ENCODE measurements around the gene SMOC2. TPM values are rescaled to one million over a fixed set of nuclear protein-coding genes. Genes with fewer than 3 reads are reported as not detected.

Gene SMOC2
- total RNA-seq, 1 experiment from 2014 or later, result 0.42 TPM

DNA sequence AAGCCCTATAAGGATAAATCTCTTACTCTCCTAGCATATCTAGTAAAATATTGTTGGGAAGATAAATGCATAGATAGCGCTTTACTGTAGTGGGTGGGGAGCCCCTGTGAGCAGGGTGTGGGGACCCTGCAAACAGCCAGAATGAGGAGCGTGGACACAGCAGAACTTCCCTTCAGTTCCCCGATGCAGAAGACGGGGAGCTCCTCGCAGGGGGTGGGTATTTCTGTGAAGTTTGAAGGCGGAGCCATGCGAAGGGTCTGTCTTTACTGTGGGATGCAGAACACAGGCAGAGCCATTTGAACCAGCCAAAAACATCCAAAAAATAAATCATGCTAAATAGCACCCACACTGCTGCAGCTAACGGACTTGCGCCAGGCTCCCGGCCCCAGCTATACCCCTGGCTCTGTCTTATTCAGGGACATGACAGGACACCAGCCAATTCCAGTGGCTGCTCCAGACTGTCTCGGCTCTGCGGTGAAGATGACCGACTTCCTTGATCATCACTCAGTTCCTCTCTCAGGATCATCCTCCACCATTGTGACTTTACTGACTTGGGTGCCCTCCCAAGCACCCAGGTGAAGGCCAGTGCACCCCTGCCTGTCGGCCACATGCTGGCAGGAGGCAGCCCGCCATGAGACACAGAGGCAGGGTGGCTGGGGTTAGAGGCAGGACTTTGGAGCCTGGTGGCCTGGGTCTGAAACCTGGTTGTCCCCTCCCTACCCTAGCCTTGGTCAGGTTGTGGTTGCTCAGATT is 134.5 kb downstream of the SMOC2 start:
- BruUV-seq (replicated peaks), result no TSS peak
- Histone ChIP-seq H3K9ac (ENCODE audit: low read length) (no peak overlapping the region), H3K79me2 (ENCODE audit: insufficient read depth, low read length) (no peaks in the 10 kb centered on the region), H3K4me1 (ENCODE audit: control insufficient read depth in 1 of 2, insufficient read depth in 2 of 2, low read length in 2 of 2) (peaks cover 0 to 4% of the 10 kb centered on the region in 2 experiments; a peak in 1 of 4 replicates), H3K9me2 (ENCODE audit: insufficient read depth) (no peaks in the 10 kb centered on the region), H3K27me3 (ENCODE audit: insufficient read depth, low read length) (no peaks in the 10 kb centered on the region), H4K20me1 (ENCODE audit: insufficient read depth) (no peaks in the 10 kb centered on the region), H2AFZ (ENCODE audit: low read depth, low read length, poor library complexity, severe bottlenecking) (no peak overlapping the region), H3K27ac (ENCODE audit: low read depth, low read length) (no peak overlapping the region), H3K36me3 (ENCODE audit: control insufficient read depth in 1 of 2, insufficient read depth in 2 of 2, low read length in 2 of 2) (no peaks in the 10 kb centered on the region), H3K9me3 (ENCODE audit: control insufficient read depth in 1 of 2, insufficient read depth in 1 of 2, low read depth in 1 of 2, low read length in 2 of 2) (no peaks in the 10 kb centered on the region), H3K4me3 (replicated peaks in 1 of 2; ENCODE audit: low read depth in 1 of 2, low read length in 2 of 2) (no peak overlapping the region), H3K4me2 (ENCODE audit: low read length) (peak overlapping the region; percentile 35)
- CTCF ChIA-PET, result no interaction called here
- DNase-seq (ENCODE audit: low read depth, low spot score) (no peak), ATAC-seq (no peak)
- POLR2A ChIA-PET, result no interaction called here
- intact Hi-C loops (cut with micrococcal nuclease), result no loop called here
- no peak for TF ChIP-seq CTCF (IDR thresholded peaks at IDR 0.05 in 2 of 3, conservative IDR thresholded peaks at IDR 0.05 in 1 of 3; ENCODE audit: borderline replicate concordance in 1 of 3, insufficient read depth in 1 of 3, low read depth in 2 of 3, low read length in 2 of 3)
- no peak for TF ChIP-seq CEBPB (IDR thresholded peaks at IDR 0.05; ENCODE audit: low read depth)
- RAD21 ChIA-PET (ENCODE audit: low non-redundant PET in 1 of 2, low total read pairs in 2 of 2, uncharacterized antibody in 2 of 2, unreplicated experiment in 2 of 2), result no interaction called here

GRCh38 chr6:168576388-168576787 is 135.4 kb downstream of the SMOC2 start:
- Histone ChIP-seq H4K20me1 (ENCODE audit: insufficient read depth) (no peaks in the 10 kb centered on the region), H3K9me2 (ENCODE audit: insufficient read depth) (no peaks in the 10 kb centered on the region), H3K27me3 (ENCODE audit: insufficient read depth, low read length) (no peaks in the 10 kb centered on the region), H3K9ac (ENCODE audit: low read length) (no peak overlapping the region), H3K36me3 (ENCODE audit: control insufficient read depth in 1 of 2, insufficient read depth in 2 of 2, low read length in 2 of 2) (no peaks in the 10 kb centered on the region), H3K4me2 (ENCODE audit: low read length) (no peak overlapping the region), H3K4me3 (replicated peaks in 1 of 2; ENCODE audit: low read depth in 1 of 2, low read length in 2 of 2) (no peak overlapping the region), H3K9me3 (ENCODE audit: control insufficient read depth in 1 of 2, insufficient read depth in 1 of 2, low read depth in 1 of 2, low read length in 2 of 2) (no peaks in the 10 kb centered on the region), H3K27ac (ENCODE audit: low read depth, low read length) (no peak overlapping the region), H3K4me1 (ENCODE audit: control insufficient read depth in 1 of 2, insufficient read depth in 2 of 2, low read length in 2 of 2) (peaks cover 0 to 4% of the 10 kb centered on the region in 2 experiments; a peak in 1 of 4 replicates), H3K79me2 (ENCODE audit: insufficient read depth, low read length) (no peaks in the 10 kb centered on the region), H2AFZ (ENCODE audit: low read depth, low read length, poor library complexity, severe bottlenecking) (no peak overlapping the region)
- POLR2A ChIA-PET, result no interaction called here
- no peak for TF ChIP-seq POLR2AphosphoS5 (IDR thresholded peaks at IDR 0.05; ENCODE audit: low read depth, low read length)
- no peak for TF ChIP-seq JUND (IDR thresholded peaks at IDR 0.05)
- no peak for TF ChIP-seq ZNF274 (IDR thresholded peaks at IDR 0.05; ENCODE audit: low read depth, low read length)
- TF ChIP-seq EZH2phosphoT487 (IDR thresholded peaks at IDR 0.05; ENCODE audit: borderline replicate concordance), result no peak
- TF ChIP-seq ZFX (IDR thresholded peaks at IDR 0.05), result no peak
- no peak for TF ChIP-seq EGR1 (IDR thresholded peaks at IDR 0.05; ENCODE audit: low read depth)
- ATAC-seq (no peak), DNase-seq (ENCODE audit: low read depth, low spot score) (no peak)
- intact Hi-C loops (cut with micrococcal nuclease), result no loop called here
- CTCF ChIA-PET, result no interaction called here
- BruUV-seq (replicated peaks), result no TSS peak
- RAD21 ChIA-PET (ENCODE audit: low non-redundant PET in 1 of 2, low total read pairs in 2 of 2, uncharacterized antibody in 2 of 2, unreplicated experiment in 2 of 2), result no interaction called here
